HG03064 (cell line): Measurements from ENCODE around the gene ZNF516.

ENCODE experiments used
- ATAC-seq: cut with Tn5 transposase; IDR thresholded peaks from one replicate; pipeline ENCODE4 v1.9.1; 2021; ENCODE audit warnings: low read depth; ENCODE audit not compliant: unreplicated experiment

The ZNF516 gene

DNA sequence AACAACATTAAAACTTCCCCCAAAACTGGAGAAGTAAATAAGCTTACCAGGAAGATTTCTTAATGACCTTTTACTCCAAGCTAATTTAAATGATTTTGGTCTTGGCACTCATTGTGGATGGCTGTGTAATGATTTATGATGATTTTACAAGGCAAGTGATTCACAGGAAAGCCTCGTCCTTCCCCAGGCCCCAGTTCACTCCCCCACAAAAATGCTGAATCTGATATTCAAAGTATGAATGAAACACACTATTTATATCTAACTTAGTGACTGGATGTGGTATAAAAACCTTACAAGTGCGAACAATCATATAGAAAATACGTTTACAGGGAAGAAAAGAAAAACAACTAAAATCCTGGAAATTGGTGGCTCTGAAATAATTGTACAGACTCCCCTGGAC is 49.8 kb downstream of the ZNF516 start:
- no peak for ATAC-seq

DNA sequence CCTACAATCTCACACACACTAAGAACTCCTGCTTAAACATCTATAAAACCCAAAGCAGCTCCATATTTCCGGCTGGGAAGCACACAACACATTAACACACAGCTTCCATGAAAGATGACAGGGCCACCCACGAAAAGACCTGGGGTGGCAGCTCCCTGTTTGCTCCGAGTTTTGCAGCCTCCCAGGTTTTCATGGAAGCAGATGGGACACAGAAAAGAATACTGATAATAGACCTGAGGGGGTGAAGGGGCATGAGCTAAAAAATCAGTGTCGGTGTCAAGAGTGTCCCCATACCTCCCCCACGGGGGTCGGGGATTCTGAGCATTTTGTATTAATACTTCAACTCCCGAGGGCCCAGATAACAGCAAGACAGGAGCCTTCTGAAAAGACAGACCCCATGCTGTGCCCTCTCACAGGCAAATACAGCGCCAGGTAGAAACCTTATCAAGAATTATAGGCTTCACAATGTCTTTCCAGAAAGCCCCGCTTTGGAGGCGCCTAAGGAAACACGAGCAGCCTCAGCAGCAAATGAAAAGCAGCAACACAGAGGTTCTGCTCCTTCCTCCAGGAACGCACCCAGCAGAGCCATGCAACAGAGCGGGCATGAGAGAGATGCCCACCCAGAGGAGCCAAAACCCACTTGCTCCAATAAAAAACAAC is 50.5 kb downstream of the ZNF516 start:
- no peak for ATAC-seq

DNA sequence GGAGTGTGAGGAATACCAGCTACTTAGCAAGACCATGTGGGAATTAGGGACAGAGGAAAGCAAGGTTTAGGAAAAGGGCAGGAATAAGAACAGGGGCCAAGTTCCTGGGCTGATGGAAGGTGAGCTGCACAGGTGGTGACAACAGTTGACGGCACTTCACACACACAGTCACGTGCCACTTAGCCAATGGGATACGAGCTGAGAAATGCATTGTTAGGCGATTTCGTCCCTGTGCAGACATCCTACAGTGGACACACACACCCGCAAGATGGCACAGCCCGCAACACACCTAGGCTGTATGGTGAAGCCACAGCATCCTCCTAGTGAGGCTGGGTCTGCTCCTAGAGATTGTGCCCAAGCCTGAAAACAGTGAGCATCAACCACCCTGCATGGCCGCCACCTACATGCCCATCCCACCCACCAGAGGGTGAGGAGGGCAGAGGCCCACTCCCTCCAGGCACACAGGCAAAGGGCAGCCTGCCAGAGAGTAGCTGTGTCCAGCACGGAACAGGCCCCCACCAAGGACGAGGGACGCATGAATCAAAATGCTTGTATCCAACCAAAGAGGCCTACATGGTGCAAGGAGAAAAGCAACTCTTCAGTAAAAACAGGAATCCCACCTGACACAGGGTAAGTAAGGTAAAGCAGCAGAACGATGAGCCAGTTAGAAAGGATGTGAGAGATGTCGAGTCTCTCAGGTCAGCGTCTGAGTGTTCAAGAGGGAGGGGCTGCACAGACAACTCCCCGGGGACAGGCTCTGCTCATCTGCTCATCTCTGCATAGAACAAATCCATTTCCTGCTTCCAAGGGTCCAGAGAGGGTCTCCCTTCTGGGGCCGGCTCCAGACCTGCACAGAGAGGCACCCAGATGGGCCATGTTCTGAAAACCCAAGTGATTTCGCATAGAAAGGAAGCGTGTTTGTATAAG is 51.3 kb downstream of the ZNF516 start:
- no peak for ATAC-seq

DNA sequence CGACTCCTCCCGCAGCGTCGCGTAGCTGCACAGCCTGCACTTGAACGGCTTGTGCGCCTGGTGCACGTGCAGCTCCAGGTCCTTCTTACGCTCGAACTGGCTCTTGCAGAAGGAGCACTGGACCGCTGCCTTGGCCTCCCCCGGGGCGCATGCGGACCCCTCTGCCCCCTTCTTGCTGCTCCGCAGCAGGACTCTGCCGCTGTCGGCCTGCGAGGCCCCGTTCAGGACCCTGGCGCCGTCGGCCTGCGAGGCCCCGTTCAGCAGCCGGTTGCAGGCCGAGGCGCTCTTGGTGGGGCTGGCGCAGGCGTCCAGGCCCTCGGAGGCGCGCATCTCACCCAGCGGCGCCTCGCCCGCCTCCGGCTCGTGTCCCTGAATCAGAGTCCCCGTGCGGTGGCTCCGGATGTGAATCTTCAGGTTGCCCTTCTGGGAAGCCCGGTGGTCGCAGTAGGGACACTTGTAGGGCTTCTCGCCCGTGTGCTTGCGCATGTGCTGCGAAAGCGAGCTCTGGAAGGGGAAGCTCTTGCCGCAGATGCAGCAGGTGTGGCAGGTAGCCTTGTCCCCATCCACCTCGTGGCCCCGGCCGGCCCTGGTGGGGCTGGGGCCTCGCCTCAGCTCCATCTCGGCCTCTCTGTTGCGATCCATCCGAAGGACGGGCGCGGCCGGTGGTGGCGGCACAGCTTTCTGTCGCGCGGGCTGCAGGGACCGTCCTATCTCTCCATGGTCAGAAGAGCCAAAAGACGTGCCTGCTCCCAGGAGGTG is 52.5 kb downstream of the ZNF516 start:
- no peak for ATAC-seq

DNA sequence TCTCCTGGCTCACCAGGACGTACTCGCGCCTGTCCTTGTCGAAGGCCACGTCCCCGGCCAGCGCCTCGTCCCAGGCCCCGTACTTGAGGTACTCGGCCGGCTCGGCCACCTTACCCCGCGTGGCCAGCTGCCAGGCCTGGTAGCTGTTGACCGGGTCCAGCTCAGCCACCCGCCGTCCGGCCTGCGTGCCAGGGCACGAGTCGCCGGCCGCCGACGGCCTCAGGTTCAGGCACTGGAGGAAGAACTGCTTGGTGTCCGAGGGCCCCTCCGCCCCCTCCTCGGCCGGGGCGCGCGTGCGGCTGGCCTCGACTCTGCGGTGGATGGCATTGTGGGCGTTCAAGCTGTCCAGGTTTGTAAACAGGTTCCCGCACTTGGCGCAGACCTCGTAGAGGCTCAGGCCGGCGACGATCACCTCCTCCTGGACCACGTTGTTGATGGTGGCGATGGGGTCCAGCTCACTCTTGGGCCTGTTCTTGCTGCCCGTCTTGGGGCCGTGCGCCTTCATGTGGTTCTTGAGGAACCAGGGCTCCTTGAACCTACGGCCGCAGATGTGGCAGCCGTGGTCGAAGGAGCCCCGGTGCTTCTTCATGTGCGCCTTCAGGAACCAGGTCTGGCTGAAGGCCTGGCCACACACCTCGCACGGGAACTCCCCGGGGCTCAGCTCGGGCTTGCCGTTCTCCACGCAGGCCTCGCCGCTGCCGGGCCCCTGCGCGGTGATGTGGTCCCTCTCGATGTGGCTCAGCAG is 53.2 kb downstream of the ZNF516 start:
- no peak for ATAC-seq

DNA sequence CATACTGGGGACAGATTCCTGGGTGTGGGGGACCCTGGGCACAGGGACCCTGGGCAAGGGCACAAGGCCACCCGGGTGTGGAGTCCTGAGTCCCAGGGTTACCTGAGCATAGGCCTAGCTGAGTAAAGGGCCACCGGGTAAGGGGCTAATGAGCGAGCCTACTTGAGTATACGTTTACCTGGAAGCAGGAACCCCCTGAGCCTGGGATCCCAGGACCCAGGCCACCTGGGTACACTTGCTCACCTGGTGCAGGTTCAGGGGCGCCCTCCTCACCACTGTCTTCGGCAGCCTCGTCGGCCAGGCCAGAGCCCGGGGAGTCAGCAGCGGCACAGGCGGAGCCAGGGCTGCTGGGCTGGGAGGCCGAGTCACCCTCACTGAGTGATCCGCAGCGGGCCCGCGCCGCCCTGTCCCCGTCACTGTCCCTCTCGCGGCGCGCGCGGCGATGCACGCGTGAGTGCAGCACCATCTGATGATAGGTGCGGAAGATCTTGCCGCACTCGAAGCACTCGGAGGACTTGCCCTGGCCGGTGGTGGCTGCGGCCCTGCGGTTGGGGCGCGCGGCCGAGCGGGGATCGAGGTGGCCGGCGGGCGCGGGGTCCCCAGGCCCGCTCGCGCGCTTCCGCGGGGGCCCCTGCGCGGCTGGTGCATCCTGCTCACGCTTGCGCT is 53.9 kb downstream of the ZNF516 start:
- no peak for ATAC-seq

DNA sequence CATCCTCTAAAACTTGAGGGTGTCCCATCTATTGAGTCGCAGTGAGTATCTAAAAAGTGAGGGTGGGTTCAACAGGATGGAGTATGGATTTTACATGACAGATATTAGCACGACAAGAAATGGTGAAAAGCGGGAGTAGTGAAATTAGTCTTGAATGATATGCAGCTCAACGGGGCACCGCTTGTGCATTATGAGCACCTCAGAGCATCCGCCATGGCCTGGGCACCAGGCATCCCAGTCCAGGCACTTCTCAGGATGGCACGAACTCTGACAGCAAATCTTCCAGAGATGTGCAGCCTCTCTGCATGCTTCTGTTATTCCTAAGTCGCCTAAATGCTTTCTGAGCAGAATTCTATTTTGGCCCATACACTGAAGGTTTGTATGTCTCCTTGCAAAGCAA is 57.1 kb downstream of the ZNF516 start:
- no peak for ATAC-seq

DNA sequence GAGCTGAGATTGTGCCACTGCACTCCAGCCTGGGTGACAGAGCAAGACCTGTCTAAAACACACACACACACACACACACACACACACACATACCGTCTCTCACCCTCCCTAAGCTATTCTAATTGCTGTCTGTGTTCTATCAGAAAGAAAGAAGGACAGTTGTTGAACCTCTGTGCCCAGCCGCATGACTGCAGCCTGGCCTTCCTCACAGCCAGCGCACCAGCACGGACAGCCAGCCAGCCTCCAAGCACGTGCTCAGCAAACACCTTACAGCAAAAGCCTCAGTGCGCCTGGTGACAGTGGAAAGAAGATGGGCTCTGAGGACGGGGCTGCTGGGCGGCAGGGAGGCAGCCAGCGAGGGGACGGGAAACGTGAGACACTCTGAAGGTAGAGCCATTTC is 58.0 kb downstream of the ZNF516 start:
- ATAC-seq = no peak

DNA sequence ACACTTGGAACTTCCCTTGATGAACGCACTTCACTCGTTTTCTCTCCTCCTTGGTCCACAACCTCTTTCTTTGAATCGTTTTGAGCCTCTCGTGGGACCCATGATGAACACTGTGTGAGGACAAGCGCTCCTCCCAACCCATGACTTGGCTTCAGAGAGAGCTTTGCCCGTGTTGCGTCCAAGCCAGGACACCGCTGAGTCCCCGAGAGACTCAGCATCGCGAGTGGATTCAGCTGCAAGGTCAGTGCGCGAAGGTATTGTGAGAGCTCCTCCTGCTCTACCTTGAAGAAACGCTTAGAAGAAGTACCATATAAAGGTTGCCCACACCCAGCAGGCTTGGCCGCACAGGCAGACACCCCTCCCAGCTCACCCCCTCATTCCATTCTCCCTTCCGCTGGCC is 58.7 kb downstream of the ZNF516 start:
- ATAC-seq = no peak

DNA sequence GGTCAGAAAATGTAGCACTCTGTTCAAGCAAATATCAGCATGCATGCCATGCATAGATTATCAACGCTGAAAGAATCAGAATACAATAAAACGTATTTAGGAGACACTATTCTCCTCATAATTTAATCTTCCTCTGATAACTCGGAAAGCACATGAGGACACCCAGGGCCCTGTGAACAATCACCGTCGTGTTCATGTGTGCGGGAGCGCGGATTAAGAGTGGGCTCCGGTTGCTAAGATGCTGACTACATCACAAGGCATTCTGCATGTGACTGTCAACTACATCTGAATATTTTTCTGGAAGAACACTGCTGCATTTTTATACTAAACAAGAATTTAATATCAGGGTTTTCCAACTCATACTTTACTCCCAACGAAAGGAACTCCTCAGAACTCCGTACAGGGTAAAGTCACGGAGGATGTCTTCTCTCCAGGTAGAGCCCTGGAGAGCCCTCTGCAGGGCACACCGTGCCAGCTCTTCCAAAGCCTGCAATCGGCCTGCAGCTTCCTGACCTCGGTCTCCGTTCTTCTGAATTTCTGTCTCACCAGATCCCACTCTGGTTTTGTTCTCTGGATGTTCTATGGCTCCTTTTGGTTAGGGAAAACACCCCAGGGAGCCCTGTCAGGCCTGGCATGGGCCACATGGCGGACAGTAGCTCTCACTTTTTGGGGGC is 59.6 kb downstream of the ZNF516 start:
- ATAC-seq = no peak

DNA sequence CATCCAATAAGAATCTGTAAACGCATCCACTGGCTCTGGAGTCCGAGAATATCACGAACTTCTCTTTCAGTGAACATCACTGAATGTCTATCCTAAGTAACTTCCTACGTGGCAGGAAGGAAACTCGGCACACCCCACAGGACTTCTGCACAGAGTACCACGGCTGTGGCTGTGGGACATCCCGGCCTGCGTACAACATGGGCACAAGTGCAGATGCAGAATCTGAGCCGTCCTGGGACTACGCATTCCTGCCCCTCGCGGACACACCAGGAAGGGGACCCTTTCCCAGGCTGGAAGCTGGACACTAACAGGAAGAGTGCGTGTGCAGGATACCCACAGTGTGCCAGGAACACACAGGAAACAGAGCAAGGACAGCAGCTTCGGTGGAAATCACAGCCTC is 60.6 kb downstream of the ZNF516 start:
- ATAC-seq = no peak

DNA sequence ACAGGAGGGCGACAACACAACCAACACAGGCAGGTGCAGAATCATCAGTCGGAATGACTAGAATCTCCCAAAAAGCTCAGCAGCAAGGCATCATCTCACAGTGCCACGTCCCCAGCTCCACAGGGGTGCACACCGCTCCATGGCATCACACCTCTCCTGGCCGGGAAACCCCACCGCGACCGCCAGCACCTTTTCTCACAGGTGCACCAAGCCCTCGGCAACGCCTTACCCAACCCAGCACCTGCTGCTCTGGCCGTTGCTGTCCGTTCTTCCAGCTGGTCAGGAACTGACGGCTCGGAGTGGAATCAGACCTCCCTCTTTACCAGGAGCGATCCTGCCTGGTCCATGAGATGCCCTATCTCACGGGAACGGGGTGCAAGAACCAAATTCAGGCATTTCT is 61.3 kb downstream of the ZNF516 start:
- no peak for ATAC-seq

DNA sequence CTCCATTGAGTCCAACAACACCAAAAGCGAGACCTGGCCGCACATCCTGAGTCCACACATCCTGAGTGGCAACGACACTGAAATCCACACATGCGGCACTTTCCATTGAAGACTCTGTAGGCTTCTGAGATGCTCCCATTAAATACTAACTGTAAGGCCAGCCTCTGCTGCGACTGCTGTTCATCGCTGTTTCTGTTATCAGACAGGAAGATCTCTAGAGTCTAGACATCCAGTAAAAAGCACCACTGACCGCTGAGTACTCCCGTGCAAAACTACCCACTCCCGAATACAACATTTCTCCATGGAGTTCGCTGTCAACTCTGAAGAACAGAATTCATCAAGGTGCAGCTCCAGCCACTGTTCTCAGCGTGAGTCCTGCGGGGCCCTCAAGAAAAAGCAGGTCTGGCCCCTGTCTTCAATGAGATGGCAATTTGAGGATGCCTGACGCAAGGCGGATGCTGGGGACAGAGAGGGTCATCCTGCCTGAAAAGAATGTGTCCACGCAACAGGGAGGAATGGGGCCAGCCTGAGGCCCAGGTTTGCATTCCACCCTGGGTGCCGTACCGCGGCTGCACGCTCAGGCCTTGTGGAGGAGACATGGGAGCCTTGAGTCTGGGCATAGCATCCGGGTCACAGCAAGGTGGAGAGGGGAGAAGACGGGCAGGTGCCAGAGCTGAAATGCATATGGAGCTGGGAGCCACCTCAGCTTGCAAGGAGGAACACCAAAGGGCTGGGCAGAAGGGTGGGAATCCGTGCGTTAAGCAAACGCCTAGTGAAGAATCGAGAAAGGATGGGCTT is 61.9 kb downstream of the ZNF516 start:
- no peak for ATAC-seq

DNA sequence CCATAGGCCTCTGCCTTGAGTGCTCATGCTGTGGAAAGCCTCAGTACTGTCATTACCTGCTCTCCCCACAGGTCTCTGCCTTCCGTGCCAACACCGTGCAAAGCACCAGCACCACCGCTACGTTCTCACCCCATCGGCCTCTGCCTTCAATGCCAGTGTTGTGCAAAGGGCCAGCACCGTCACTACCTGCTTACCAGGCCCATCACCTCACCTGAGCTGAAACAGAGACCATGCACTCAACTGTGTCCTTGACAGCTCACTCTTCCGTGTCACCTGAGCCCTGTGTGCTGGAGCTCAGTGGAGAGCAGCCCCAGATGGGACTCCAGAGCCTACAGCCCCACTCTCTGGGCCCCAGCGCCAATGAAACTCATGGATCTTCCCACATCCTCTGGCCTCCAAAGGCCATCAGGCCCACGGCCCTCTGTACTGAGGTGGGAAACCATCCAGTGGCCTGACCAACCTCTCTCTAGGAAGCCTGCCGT is 62.7 kb downstream of the ZNF516 start:
- no peak for ATAC-seq

DNA sequence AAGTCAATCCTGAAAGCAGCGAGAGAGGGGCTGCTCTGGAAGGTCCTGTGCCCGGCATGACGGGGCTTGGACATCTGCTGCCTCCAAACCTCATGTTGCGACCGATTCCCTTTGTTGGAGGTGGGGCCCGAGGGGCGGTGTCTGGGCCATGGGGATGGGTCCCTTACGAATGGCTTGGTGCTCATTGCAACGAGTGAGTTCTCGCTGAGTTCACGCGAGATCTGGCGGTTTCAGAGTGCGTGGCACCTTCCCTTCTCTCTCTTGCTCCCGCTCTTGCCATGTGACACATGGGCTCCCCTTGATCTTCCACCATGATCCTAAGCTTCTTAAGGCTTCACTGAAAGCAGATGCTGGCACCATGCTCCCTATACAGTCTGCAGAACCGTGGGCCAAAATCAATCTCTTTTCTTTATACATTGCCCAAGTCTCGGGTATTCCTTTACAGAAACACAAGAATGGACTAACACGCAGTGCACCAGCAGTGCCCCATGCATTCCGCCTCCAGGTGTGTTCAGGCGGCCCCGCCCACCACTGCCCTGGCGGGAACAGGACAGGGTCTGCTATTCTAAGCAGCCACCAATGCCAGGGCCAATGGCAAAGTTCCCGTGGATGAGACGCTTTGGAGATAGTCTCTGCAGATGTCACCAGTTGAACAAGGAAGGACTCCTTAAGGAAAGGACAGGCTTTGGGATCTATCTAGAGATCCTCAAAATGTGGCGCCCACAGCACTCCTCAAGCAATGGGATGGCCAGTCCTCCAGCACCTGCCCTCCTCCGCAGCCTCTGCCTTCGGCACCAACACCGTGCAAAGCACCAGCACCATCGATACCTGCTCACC is 63.4 kb downstream of the ZNF516 start:
- no peak for ATAC-seq

DNA sequence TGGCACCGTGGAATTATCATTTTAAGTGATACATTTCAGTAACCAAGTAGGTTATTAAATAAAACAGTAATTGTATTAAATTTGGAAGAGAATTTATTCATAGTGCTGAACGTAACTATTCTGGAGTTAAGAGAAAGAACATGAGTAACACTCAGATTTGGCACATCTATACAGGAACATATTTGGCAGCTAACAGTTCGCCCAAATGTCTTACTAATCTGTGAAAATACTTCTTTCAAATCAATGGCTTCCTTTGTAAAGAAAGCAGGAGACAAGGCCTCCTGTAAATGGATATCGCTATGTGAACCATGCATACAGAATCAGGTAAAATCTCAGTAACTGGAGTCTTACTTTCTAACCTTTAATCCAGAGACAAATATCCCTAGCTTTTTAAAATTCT is 64.4 kb downstream of the ZNF516 start:
- no peak for ATAC-seq

DNA sequence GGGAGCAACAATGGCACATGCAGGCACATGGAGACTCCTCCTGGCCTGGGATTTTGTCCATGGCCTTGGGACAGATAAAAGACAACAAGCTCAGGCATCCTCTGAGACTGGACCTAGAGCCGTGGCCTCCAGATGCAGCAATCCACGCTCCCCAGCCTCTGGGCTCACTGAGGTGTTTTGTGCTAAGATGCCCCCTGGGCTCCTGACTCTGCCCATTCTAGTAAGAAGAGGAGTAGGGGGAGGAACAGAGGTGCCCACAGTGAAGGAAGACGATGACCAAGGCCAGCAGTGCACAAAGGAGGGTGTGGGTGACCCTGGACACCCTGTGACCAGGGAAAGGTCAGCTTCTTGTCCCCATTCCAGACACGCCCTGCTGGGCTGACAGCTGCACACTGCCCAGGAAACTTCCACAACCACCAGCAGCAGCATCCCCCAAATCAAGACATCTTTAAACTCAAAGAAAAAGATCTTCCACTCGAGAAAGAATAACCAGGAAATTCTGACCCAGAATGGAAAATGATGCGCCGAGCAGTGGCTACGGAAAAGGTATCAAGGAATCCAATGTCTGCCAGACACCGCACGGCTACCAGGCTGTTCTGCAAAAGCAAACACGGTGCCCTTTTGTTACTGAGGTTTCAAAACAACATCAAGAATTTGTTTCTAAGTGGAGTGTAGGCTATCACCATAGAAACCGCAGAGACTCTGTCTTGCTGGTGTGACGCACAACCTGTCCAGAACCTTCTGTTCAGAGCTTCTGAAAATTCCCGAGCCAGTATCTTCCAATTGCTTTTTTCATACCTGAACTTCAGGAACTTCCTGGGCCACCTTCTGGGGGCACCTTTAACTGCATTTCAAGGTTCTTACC is 65.5 kb downstream of the ZNF516 start:
- ATAC-seq = no peak
